Measurements from ENCODE around the gene ZNF454.

The ZNF454 gene

GRCh38 chr5:178991190-178992145 lies 50.5 kb downstream of the ZNF454 start:
- Histone ChIP-seq H3K27me3 (replicated peaks; ENCODE audit: control insufficient read depth, insufficient read depth, low read length) (no peaks in the 10 kb centered on the region), H3K4me3 (replicated peaks; ENCODE audit: low read depth, low read length) (no peak overlapping the region), H3K36me3 (ENCODE audit: control insufficient read depth, insufficient read depth, low read length) (no peaks in the 10 kb centered on the region)
- no peak for DNase-seq (ENCODE audit: extremely low read depth, insufficient read length)
- no peak for TF ChIP-seq CTCF (IDR thresholded peaks at IDR 0.05; ENCODE audit: insufficient read depth, low read length, poor library complexity, severe bottlenecking)

- H3K36me3 ChIP-seq (ENCODE audit: control insufficient read depth, insufficient read depth, low read length): no peaks in the 10 kb centered on the region
- no peak for DNase-seq (ENCODE audit: extremely low read depth, insufficient read length)
- TF ChIP-seq CTCF (IDR thresholded peaks at IDR 0.05; ENCODE audit: insufficient read depth, low read length, poor library complexity, severe bottlenecking): no peak
- no peak overlapping the region for H3K4me3 ChIP-seq (replicated peaks; ENCODE audit: low read depth, low read length)
- no peaks in the 10 kb centered on the region for H3K27me3 ChIP-seq (replicated peaks; ENCODE audit: control insufficient read depth, insufficient read depth, low read length)
Observed at GRCh38 chr5:178992291-178992895, 51.4 kb downstream of the ZNF454 start.

DNA sequence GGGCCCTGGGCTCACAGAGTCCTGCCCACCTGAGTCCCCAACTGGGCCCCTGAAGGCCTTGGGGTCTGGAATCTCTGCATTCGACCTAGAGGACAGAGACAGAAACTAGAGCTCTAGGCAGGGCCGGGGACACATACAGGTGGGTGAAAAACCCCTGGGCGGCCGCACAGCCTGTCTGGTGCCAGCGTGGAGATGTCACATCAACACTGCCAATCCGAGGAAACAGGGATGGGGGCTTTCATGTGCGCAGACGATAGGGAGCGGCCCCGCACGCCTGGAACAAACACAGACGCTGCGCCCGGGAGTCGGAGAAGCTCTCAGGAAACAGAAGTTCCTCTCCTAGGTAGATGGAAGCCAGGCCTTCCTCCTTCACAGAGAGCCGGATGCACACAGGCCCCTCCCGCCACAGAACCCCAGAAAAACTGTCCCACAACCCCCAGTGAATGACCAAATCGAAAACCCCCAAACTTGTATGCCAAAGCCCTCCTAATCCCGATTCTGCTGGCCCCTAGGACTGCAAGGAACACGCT lies 52.3 kb downstream of the ZNF454 start:
- DNase-seq (ENCODE audit: extremely low read depth, insufficient read length): no peak
- Histone ChIP-seq H3K27me3 (replicated peaks; ENCODE audit: control insufficient read depth, insufficient read depth, low read length) (no peaks in the 10 kb centered on the region), H3K36me3 (ENCODE audit: control insufficient read depth, insufficient read depth, low read length) (no peaks in the 10 kb centered on the region), H3K4me3 (replicated peaks; ENCODE audit: low read depth, low read length) (no peak overlapping the region)
- TF ChIP-seq CTCF (IDR thresholded peaks at IDR 0.05; ENCODE audit: insufficient read depth, low read length, poor library complexity, severe bottlenecking): no peak

- TF ChIP-seq CTCF (IDR thresholded peaks at IDR 0.05; ENCODE audit: insufficient read depth, low read length, poor library complexity, severe bottlenecking): no peak
- Histone ChIP-seq H3K36me3 (ENCODE audit: control insufficient read depth, insufficient read depth, low read length) (no peaks in the 10 kb centered on the region), H3K4me3 (replicated peaks; ENCODE audit: low read depth, low read length) (no peak overlapping the region), H3K27me3 (replicated peaks; ENCODE audit: control insufficient read depth, insufficient read depth, low read length) (no peaks in the 10 kb centered on the region)
- DNase-seq (ENCODE audit: extremely low read depth, insufficient read length): no peak
Observed at GRCh38 chr5:178993955-178994579, 53.1 kb downstream of the ZNF454 start.

- no peaks in the 10 kb centered on the region for H3K36me3 ChIP-seq (ENCODE audit: control insufficient read depth, insufficient read depth, low read length)
- H3K27me3 ChIP-seq (replicated peaks; ENCODE audit: control insufficient read depth, insufficient read depth, low read length): no peaks in the 10 kb centered on the region
- no peak for DNase-seq (ENCODE audit: extremely low read depth, insufficient read length)
- no peak within 1 kb of the TSS for H3K4me3 ChIP-seq (replicated peaks; ENCODE audit: low read depth, low read length)
- no peak for TF ChIP-seq CTCF (IDR thresholded peaks at IDR 0.05; ENCODE audit: insufficient read depth, low read length, poor library complexity, severe bottlenecking)
Observed at GRCh38 chr5:178994580-178995340, 53.8 kb downstream of the ZNF454 start, which contains the start of gene GRM6. GRM6 (minus strand) TSS chr5:178995320; CDS start chr5:178994944, 376 bp downstream.
